Panc1 (cell line): Measurements from ENCODE around the gene KRT7. TPM values are rescaled to one million over a fixed set of nuclear protein-coding genes. Genes with fewer than 3 reads are reported as not detected.

Experiments used
- ATAC-seq: fragments of 200-7000 bp; cut with Tn5 transposase; 2 replicates; pipeline ENCODE4 v1.9.1; 2020; ENCODE audit warnings: mild to moderate bottlenecking, moderate library complexity
- BruUV-seq: library from RNA; stranded (reverse); fragments of 400-500 nt; replicated peaks from 2 replicates; lab custom pipeline; 2021; lab: Mats Ljungman, UMichigan
- CTCF ChIA-PET: fragments of 300-600 bp; sonication (Branson Sonifier 250); formaldehyde crosslinking; loops from one replicate; lab custom pipeline; 2022; ENCODE audit warnings: antibody characterized with exemption; lab: Charles Lee
- POLR2A ChIA-PET: fragments of 300-600 bp; sonication (Branson Sonifier 250); formaldehyde crosslinking; loops from one replicate; lab custom pipeline; 2022; ENCODE audit warnings: antibody characterized with exemption; lab: Charles Lee
- DNase-seq: peaks from one replicate; pipeline ENCODE4 v3.0.0-alpha.2; 2010; ENCODE audit warnings: low read depth, low spot score
- H3K27ac ChIP-seq: 2 replicates; pipeline ENCODE4 v1.5.1; 2011; ENCODE audit warnings: mild to moderate bottlenecking, low read length, inconsistent platforms
- H3K27me3 ChIP-seq: fragments of 200-500 bp; sonication (Bioruptor generic); 2 replicates; pipeline ENCODE4 v1.6.0; 2014; ENCODE audit warnings: low read length, inconsistent platforms; ENCODE audit not compliant: control insufficient read depth, insufficient read depth
- H3K36me3 ChIP-seq: fragments of 200-500 bp; sonication (Bioruptor generic); 2 replicates; pipeline ENCODE4 v1.5.1; 2014; ENCODE audit warnings: inconsistent platforms, mild to moderate bottlenecking, low read length, moderate library complexity; ENCODE audit not compliant: control insufficient read depth, insufficient read depth
- H3K4me1 ChIP-seq: 2 replicates; pipeline ENCODE4 v1.5.1; 2011; ENCODE audit warnings: inconsistent platforms, mild to moderate bottlenecking, low read length, moderate library complexity; ENCODE audit not compliant: control insufficient read depth, insufficient read depth
- H3K4me3 ChIP-seq, 2 experiments: 2 replicates each; pipeline ENCODE4 v1.5.1; 2011 to 2012; ENCODE audit warnings: low read depth in 2 of 2, low read length in 2 of 2, mild to moderate bottlenecking in 2 of 2, inconsistent platforms in 1 of 2, moderate library complexity in 1 of 2
- H3K9me3 ChIP-seq: fragments of 200-500 bp; sonication (Bioruptor generic); 2 replicates; pipeline ENCODE4 v1.5.1; 2014; ENCODE audit warnings: low read depth, mild to moderate bottlenecking, inconsistent platforms, low read length, moderate library complexity; ENCODE audit not compliant: control insufficient read depth, insufficient read depth
- POLR2AphosphoS5 ChIP-seq: IDR thresholded peaks from 2 replicates; pipeline ENCODE4 v1.6.1; 2012; ENCODE audit warnings: mild to moderate bottlenecking, low read depth, low read length, moderate library complexity
- REST ChIP-seq, 2 experiments: IDR thresholded peaks; 2 replicates each; pipeline ENCODE4 v1.6.1; 2011 to 2012; ENCODE audit warnings: low read depth in 2 of 2, control low read depth in 1 of 2, low read length in 1 of 2, mild to moderate bottlenecking in 1 of 2, moderate library complexity in 1 of 2; ENCODE audit not compliant: insufficient read depth in 1 of 2
- TCF7L2 ChIP-seq: IDR thresholded peaks from 2 replicates; pipeline ENCODE4 v1.6.1; 2011; ENCODE audit warnings: mild to moderate bottlenecking, low read depth, low read length, inconsistent platforms
- in situ Hi-C: cut with HindIII; loops from 2 replicates; pipeline ENCODE4 v1.10.0; 2016; ENCODE audit warnings: low sequenced_read_pairs, low pct_unique_long_range_greater_than_20kb
- intact Hi-C: fragments of 100-400 bp; cut with micrococcal nuclease; formaldehyde crosslinking; loops from one replicate; pipeline ENCODE4 v1.10.0; 2022; ENCODE audit not compliant: unreplicated experiment
- total RNA-seq: library from RNA; stranded (reverse); gene quantifications from one replicate; pipeline ENCODE4 v1.2.1, GENCODE V29; 2021; ENCODE audit not compliant: unreplicated experiment

KRT7 gene
- total RNA-seq, 1 experiment from 2014 or later = 16.8 TPM

GRCh38 chr12:52185400-52185967, 47.6 kb upstream of the KRT7 start:
- TF ChIP-seq REST (IDR thresholded peaks at IDR 0.05; ENCODE audit: insufficient read depth in 1 of 2, low read depth in 2 of 2, low read length in 1 of 2) (no peak), POLR2AphosphoS5 (no peak)
- CTCF ChIA-PET = interaction anchor here (1.0 to 1.7 kb wide), 3 partner anchors 11 to 142 kb away, joined by 3 to 4 read pairs (median 3); no protein-coding TSS in a partner anchor
- Histone ChIP-seq H3K27ac (peak overlapping the region; percentile 95), H3K4me3 (no peak overlapping the region), H3K36me3 (no peaks in the 10 kb centered on the region), H3K27me3 (no peaks in the 10 kb centered on the region), H3K4me1 (peaks cover 88% of the 10 kb centered on the region), H3K9me3 (no peaks in the 10 kb centered on the region)
- no TSS peak for BruUV-seq
- DNase-seq (no peak), ATAC-seq (peak; percentile 20; the same call in 1 of the 2 replicates)
- POLR2A ChIA-PET = interaction anchor here (0.6 kb wide), 1 partner anchor 16 kb away, joined by 3 read pairs; no protein-coding TSS in a partner anchor
- intact Hi-C loops (no loop called here), in situ Hi-C loops (no loop called here)

GRCh38 chr12:52186118-52186840, 46.8 kb upstream of the KRT7 start:
- ATAC-seq (peak; percentile 75), DNase-seq (no peak)
- ChIA-PET CTCF (interaction anchor here (0.6 to 1.7 kb wide), 4 partner anchors 12 to 141 kb away, joined by 3 to 4 read pairs (median 3); no protein-coding TSS in a partner anchor), POLR2A (interaction anchor here (0.6 kb wide), 1 partner anchor 15 kb away, joined by 3 read pairs; no protein-coding TSS in a partner anchor)
- H3K4me1 ChIP-seq = peaks cover 94% of the 10 kb centered on the region
- no peaks in the 10 kb centered on the region for H3K27me3 ChIP-seq
- H3K9me3 ChIP-seq = no peaks in the 10 kb centered on the region
- TF ChIP-seq TCF7L2 (no peak), REST (IDR thresholded peaks at IDR 0.05; ENCODE audit: insufficient read depth in 1 of 2, low read depth in 2 of 2, low read length in 1 of 2) (no peak), POLR2AphosphoS5 (no peak)
- H3K27ac ChIP-seq = peak overlapping the region; percentile 95
- intact Hi-C loops (no loop called here), in situ Hi-C loops (no loop called here)
- no peaks in the 10 kb centered on the region for H3K36me3 ChIP-seq
- no peak overlapping the region for H3K4me3 ChIP-seq
- BruUV-seq = no TSS peak
